Measurements from ENCODE around the gene DTNA. TPM values are rescaled to one million over a fixed set of nuclear protein-coding genes. Genes with fewer than 3 reads are reported as not detected.
"Not testable (repeated sequence)": the region's sequence is repeated elsewhere in the genome, so short reads cannot be mapped to it uniquely, and the experiment has no call there.

Gene DTNA
- total RNA-seq, 1 donor from 2014 or later: 53.4 TPM

GRCh38 chr18:34725737-34726136 lies 15.6 kb downstream of the DTNA start:
- DNase-seq (ENCODE audit: low spot score): not testable (repeated sequence)

DNA sequence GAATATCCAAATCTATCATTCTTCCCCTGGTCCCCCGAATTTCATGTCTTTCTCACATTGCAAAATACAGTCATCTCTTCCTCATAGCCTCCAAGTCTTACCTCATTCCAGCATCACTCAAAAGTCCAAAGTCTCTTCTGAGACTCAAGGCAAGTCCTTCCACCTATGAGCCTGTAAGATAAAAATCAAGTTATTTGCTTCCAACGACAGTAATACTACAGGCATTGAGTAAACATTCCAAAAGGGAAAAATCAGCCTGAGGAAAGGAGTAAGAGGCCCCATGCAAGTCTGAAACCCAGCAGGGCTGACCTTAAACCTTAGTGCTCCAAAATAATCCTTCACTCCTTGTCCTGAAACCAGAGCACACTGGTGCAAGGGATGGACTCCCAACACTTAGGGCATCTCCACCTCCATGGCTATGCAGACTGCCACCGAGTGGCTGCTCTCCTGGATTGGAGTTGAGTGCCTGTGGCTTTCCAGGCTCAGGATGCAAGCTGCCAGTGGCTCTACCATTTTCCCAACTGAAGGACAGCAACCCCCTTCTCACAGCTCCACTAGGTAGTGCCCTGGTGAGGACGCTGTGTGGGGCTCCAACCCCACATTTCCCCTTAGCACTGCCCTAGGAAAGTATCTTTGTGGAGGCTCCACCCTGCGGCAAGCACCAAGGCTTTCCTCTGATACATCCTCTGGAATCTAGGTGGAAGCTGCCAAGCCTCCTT lies 16.3 kb downstream of the DTNA start:
- DNase-seq (ENCODE audit: low spot score): no peak

DNA sequence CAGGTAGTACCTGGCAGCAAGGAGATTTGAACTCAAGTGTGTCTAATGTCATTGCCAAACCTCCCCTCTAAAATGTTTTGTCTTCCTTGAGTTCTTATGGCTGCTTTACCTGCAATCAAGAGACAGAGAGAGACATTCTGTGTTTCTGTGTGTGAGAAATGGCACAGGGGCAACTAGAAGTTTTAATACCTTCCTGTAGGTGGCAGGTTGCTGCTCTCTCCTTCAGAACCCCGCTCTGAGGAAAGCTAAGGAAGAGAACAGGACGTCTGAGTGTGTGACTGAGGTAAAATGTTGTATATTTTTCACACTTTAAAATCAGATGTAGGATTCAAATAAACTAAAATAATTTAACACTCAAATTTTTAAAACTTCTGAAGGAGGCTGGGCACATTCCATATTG lies 19.2 kb downstream of the DTNA start:
- no peak for DNase-seq (ENCODE audit: low spot score)

DNA sequence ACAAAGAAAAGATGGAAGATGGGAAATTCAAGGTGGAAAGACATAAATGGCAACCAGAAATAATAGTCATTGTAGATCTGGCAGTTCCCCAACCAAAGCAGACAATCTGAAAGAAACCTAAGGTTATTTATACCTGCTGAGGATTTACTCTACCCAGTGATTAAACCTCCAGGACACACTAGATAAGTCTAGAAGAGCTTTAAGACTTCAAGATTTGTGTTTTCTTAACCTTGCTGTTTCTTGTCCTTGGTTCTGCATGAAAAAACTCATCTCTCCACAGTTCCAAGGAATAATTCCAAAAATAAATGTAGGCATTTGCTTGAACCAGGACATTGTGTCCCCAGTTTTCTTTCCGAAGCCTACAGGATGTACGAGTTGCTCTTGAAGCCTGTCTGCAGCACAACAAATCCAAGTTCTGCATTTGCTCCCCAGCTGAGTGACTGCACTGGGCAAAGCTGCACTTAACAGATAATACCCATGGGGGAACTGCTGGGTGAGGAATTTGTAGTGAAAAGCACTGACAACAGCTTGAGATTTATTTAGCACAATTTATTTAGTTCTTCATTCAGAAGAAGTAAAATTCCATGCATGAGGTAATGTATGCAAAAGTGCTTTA lies 19.8 kb downstream of the DTNA start:
- no peak for DNase-seq (ENCODE audit: low spot score)

GRCh38 chr18:34730774-34731173 lies 20.7 kb downstream of the DTNA start:
- no peak for DNase-seq (ENCODE audit: low spot score)

DNA sequence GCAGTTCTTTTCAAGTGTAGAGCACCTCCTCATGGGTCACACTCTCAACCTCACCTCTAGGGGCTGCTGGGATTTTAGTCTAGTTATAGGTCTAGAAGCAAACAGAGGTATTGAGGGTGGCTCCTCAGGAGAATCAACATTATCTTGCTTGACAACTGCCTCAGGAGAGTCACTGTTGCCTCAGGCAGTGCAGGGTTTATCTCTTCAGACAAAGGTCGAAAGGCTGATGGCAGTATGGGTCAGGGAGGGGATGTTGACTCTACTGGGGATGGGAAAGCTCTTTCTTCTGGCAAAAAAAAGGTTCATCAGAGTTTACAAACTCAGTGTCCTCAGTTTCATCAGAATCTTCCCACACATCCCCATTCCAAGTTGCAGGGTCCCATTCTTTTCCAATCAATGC lies 24.0 kb downstream of the DTNA start:
- DNase-seq (ENCODE audit: low spot score): no peak

- DNase-seq (ENCODE audit: low spot score): not testable (repeated sequence)
Measured at GRCh38 chr18:34734526-34734925, 24.4 kb downstream of the DTNA start.

DNA sequence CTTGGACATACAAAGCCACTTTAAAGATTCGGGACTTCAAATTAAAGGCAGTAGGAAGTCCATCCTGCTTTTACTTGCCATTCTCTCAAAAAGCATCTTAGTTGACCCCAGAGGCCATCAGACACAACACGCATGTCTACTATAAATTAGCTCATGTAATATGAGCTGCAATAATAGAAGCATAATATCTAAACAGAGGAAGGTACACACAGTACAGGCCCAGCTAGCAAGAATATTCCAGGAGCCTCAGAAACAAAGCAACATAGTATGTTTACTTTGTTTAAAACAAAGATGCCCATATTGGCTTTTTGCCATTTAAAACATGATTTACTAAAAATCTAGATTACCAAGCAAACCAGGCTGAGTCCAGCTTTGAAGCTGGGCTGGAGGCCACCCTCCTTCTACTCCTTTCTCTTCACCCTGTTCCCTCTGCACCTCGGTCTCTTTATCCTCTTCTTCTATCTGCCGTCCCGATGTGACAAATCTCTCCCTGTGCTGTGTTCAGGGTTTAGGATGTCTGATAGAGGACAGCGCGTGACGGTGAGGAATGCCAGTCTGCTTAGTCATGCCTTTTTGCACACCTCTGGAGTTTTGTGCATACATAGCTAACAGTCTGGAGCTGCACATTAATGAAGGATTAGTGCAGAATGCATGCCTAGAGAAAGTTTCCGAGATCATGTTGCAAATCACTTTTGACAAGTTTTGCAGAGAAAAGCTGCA lies 28.2 kb downstream of the DTNA start:
- no peak for DNase-seq (ENCODE audit: low spot score)

DNA sequence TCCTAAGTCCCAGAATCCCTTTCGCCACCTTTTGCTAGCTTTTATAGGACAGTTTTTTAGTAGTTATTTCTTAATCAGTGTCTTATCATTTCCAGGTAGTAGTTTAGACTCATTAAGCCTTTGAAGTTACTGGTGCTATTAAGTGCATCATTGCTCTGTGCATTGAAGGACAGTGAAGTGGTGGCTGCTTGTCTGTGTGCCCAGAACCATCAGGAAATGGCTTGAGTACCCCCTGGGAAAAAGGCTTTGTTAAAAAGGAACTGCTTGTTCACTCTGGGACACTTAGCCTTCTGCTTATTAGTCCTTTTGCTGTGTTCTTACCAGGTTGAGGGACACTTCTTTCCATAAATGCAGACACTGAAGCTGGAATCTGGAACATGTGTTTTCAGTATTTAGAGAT lies 30.0 kb downstream of the DTNA start:
- DNase-seq (ENCODE audit: low spot score): no peak

GRCh38 chr18:34740724-34741123 lies 30.6 kb downstream of the DTNA start:
- no peak for DNase-seq (ENCODE audit: low spot score)

- no peak for DNase-seq (ENCODE audit: low spot score)
Measured at GRCh38 chr18:34741401-34741800, 31.3 kb downstream of the DTNA start.

GRCh38 chr18:34742891-34743341 lies 32.8 kb downstream of the DTNA start:
- DNase-seq (ENCODE audit: low spot score): no peak

- no peak for DNase-seq (ENCODE audit: low spot score)
Measured at GRCh38 chr18:34744569-34744968, 34.5 kb downstream of the DTNA start.

DNA sequence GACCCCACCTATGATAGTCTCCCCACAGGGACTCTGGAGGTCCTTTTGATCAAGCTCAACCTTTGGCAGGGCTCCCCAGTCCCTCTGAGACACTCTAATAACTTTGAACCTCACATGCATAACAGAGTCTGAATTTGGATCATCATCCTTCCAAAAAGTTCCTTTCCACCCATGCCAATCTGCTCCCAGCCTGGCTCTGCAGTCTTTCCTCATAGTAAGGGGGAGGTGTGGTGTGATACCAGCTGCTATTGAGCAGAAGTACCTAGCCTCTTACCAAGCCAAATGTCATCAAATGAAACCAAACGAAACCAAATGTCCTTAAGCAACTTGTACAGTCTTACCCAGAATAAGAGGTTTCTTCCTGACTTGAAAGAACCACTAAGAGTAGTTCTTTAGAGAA lies 36.5 kb downstream of the DTNA start:
- DNase-seq (ENCODE audit: low spot score): no peak

- DNase-seq (ENCODE audit: low spot score): no peak
Measured at GRCh38 chr18:34749721-34750120, 39.6 kb downstream of the DTNA start.

DNA sequence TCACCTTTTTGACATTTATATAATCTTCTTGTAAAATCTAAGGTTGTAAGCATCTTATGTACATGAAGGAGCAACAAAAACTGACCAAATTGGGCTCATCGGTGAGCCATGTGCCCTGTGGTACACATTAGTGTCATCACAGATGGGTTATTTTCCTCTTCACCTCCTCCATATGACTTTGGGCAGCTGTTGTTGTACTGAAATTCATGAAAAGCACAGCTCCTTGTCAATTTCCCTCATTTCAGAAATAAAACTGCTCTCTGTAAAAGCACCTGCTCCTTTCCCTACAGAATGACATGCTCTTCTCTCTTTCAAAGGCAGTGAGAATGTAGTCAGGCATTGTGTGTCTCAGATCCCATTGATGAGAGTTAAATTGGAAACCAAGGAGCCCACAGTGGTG lies 42.0 kb downstream of the DTNA start:
- DNase-seq (ENCODE audit: low spot score): no peak

GRCh38 chr18:34754300-34754699 lies 44.2 kb downstream of the DTNA start:
- no peak for DNase-seq (ENCODE audit: low spot score)

DNA sequence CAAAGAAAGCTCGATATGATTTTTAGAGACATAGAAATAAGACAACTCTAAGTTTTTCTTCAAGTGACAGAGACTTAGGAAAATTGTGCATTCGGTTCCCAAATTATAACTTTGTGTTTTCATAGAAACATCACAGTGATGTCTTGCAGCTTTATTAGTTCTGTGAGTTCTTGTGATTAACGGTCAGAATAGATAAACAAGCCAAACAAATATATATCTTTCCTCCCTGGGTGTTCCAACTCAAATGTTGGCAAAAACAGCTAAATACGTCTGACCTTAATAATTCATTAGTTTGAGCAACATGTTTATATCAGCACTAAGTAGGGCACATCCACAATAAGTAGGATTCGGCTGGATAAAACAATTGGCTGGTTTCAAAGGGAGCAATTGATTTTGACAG lies 47.6 kb downstream of the DTNA start:
- DNase-seq (ENCODE audit: low spot score): no peak

DNA sequence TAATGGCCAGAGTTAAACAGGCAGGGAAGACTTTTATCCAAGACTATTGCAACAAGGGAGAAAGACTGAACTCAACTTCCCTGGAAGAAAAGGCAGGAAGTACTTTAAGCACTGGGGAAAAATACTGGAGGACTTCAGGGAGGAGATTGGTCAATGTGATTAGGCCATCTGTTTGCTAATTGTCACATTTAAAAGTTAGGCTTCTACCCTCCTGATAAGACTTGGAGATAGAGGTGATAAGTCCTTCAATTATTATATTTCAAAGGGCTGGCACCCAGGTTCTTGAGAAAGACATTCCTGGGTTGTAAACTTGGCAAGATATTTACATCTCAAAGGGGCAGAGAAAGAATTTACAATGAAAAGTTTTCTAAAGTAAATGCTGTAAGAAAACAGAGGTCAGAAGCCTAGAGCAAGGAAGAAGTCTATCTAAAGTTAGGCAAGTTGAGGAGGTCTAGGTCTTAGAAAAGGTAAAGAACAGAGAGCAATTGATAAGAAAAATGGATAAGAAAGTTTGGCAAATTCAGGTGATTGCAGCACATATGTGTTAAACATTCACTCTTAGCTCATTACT lies 48.4 kb downstream of the DTNA start:
- no peak for DNase-seq (ENCODE audit: low spot score)

DNA sequence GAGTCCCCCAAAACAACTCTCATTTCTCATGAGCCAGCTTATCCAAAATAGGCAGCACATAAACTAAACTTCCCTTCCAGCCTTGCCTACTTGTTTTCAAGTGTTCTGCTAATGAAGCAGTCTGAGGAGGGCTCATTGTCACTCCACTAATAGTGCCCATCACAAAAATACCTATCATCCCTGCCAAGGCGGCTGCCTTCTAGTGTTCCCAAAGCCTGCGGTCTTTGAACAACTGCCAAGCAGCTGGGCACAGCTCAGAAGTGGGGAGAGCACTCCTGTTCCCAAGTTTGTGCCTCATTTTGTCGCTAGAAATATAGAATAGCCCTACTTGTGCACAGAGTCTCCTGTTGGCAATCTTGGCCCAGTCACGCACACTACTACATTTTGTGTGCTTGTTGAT lies 50.3 kb downstream of the DTNA start:
- no peak for DNase-seq (ENCODE audit: low spot score)

GRCh38 chr18:34764451-34764850 lies 54.4 kb downstream of the DTNA start:
- DNase-seq (ENCODE audit: low spot score): no peak

GRCh38 chr18:34767601-34768027 lies 57.5 kb downstream of the DTNA start:
- DNase-seq (ENCODE audit: low spot score): no peak

DNA sequence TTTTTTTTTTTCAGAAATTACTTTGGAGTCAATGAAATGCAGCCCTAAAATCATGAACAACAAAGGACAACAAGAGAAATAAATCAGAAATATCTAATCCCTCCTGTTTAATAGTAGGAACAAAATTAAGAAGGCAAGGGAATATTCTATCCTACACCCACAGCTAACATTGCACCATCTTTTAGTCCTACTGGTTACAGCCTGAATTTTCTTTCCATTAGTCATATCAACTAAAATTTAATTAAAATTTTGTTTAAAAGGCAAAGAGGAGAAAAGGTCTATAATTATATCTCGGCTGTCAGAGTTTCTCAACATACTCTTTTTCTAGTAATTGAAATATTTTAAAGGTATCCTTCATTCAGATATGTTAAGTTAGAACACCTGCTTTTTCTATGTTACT lies 61.9 kb downstream of the DTNA start:
- no peak for DNase-seq (ENCODE audit: low spot score)
